HUES48 (cell line): ENCODE data around the gene DMAP1.
A peak's percentile ranks its signal among the peaks of the same experiment; 100 is the strongest.

ENCODE experiments used
- H3K27ac ChIP-seq: one replicate; pipeline ENCODE4 v1.7.0; 2013; ENCODE audit warnings: low read depth, low read length, inconsistent platforms
- H3K27me3 ChIP-seq: 2 replicates; pipeline ENCODE4 v1.6.1; 2013; ENCODE audit warnings: mild to moderate bottlenecking, low read length; ENCODE audit not compliant: control insufficient read depth, insufficient read depth
- H3K36me3 ChIP-seq: 2 replicates; pipeline ENCODE4 v1.6.1; 2013; ENCODE audit warnings: low read length; ENCODE audit not compliant: control insufficient read depth, insufficient read depth
- H3K4me1 ChIP-seq: 2 replicates; pipeline ENCODE4 v1.6.1; 2013; ENCODE audit warnings: mild to moderate bottlenecking, low read length; ENCODE audit not compliant: control insufficient read depth, insufficient read depth
- H3K4me3 ChIP-seq: 2 replicates; pipeline ENCODE4 v1.5.1; 2013; ENCODE audit warnings: mild to moderate bottlenecking, low read depth, low read length
- H3K9ac ChIP-seq: 2 replicates; pipeline ENCODE4 v1.6.1; 2013; ENCODE audit warnings: mild to moderate bottlenecking, low read depth, low read length, moderate library complexity
- H3K9me3 ChIP-seq: 2 replicates; pipeline ENCODE4 v1.6.1; 2013; ENCODE audit warnings: low read length; ENCODE audit not compliant: control insufficient read depth, insufficient read depth

Gene DMAP1

GRCh38 chr1:44228218-44228617, 14.9 kb downstream of the DMAP1 start:
- H3K4me3 ChIP-seq: no peak overlapping the region
- H3K4me1 ChIP-seq: no peaks in the 10 kb centered on the region
- H3K27ac ChIP-seq: no peak overlapping the region

GRCh38 chr1:44229435-44230167, 16.3 kb downstream of the DMAP1 start:
- Histone ChIP-seq H3K4me3 (no peak overlapping the region), H3K9me3 (peaks cover 25% of the 10 kb centered on the region), H3K36me3 (peaks cover 14% of the 10 kb centered on the region), H3K27me3 (no peaks in the 10 kb centered on the region), H3K27ac (no peak overlapping the region), H3K4me1 (no peaks in the 10 kb centered on the region), H3K9ac (no peak overlapping the region)

More at GRCh38 chr1:44228218-44228617, 14.9 kb downstream of the DMAP1 start:
- peaks cover 14% of the 10 kb centered on the region for H3K36me3 ChIP-seq
- peaks cover 25% of the 10 kb centered on the region for H3K9me3 ChIP-seq
- no peak overlapping the region for H3K9ac ChIP-seq
- H3K27me3 ChIP-seq: no peaks in the 10 kb centered on the region

DNA sequence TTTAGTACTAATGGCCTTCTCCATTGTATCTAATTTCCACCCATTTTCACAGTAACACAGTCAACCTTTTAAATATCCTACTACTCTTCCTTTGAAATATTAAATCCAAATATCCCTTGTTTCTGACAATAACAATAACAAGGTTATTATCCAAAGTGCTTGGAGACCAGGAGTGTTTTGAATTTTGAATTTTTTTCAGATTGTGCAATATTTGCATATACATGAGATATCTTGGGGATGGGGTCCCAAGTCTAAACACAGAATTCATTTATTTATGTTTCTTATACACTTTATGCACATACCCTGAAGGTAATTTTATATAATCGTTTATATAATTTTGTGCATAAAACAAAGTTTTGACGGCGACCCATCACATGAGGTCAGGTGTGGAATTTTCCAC, 17.5 kb downstream of the DMAP1 start:
- Histone ChIP-seq H3K27ac (no peak overlapping the region), H3K4me1 (no peaks in the 10 kb centered on the region), H3K4me3 (no peak overlapping the region), H3K27me3 (no peaks in the 10 kb centered on the region), H3K36me3 (peaks cover 14% of the 10 kb centered on the region), H3K9me3 (peaks cover 17% of the 10 kb centered on the region), H3K9ac (no peak overlapping the region)

DNA sequence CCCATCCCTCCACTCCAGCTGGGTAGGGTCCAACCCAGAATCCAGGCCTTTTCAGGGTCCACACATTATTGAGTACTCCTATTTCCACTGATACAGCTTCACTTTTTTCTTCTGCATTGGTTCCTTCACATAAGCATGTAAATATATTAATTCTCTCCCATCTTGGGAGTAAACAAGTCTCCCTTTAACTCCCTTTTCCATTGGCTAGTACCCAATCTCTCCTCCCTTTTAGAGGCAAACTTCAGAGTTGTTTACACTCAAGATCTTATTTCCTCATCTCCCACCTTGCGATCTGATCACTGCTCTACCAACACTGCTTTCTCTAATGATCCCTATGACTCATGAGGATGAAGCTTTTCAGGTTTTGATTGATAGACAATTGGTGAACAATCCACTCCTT, 20.3 kb downstream of the DMAP1 start:
- peaks cover 14% of the 10 kb centered on the region for H3K36me3 ChIP-seq
- H3K9me3 ChIP-seq: no peaks in the 10 kb centered on the region
- peaks cover 4% of the 10 kb centered on the region; the same call in 1 of the 2 replicates for H3K4me1 ChIP-seq
- H3K4me3 ChIP-seq: no peak overlapping the region
- no peak overlapping the region for H3K9ac ChIP-seq
- no peaks in the 10 kb centered on the region for H3K27me3 ChIP-seq
- H3K27ac ChIP-seq: no peak overlapping the region

DNA sequence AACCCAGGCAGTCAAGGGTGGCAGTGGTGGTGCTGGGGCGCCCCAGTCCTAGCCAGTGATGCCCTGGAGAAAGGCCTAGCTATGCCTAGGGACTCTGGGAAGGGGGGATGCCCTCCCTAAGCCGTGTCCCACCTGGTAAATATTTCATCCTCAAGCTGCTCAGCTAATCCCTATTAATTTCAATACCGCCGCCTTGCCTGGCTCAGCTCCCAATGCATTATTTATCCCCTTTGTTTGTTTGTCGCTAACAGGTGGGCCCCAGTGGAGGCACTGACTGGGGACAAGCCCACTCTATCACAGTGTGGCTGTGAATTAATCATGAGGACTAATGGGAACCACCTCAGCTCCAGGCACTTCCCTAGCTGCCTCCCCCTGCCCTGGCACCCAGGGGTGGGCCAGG, 22.5 kb downstream of the DMAP1 start:
- peaks cover 12% of the 10 kb centered on the region for H3K36me3 ChIP-seq
- H3K27ac ChIP-seq: no peak overlapping the region
- peaks cover 15% of the 10 kb centered on the region for H3K4me1 ChIP-seq
- H3K9ac ChIP-seq: no peak overlapping the region
- no peaks in the 10 kb centered on the region for H3K27me3 ChIP-seq
- H3K9me3 ChIP-seq: no peaks in the 10 kb centered on the region
- H3K4me3 ChIP-seq: no peak overlapping the region

GRCh38 chr1:44236490-44237272, 23.4 kb downstream of the DMAP1 start:
- Histone ChIP-seq H3K27me3 (no peaks in the 10 kb centered on the region), H3K9ac (no peak overlapping the region), H3K4me1 (peaks cover 15% of the 10 kb centered on the region), H3K9me3 (no peaks in the 10 kb centered on the region), H3K27ac (no peak overlapping the region), H3K36me3 (peaks cover 9% of the 10 kb centered on the region), H3K4me3 (no peak overlapping the region)

- Histone ChIP-seq H3K9me3 (no peaks in the 10 kb centered on the region), H3K27me3 (no peaks in the 10 kb centered on the region), H3K9ac (no peak overlapping the region), H3K4me1 (peaks cover 15% of the 10 kb centered on the region), H3K27ac (no peak overlapping the region), H3K36me3 (peaks cover under 1% of the 10 kb centered on the region; the same call in 1 of the 2 replicates), H3K4me3 (no peak overlapping the region)
Measured at GRCh38 chr1:44237721-44238457, 24.6 kb downstream of the DMAP1 start.

GRCh38 chr1:44238660-44239059, 25.4 kb downstream of the DMAP1 start:
- Histone ChIP-seq H3K9ac (no peak overlapping the region), H3K4me1 (peaks cover 15% of the 10 kb centered on the region), H3K36me3 (no peaks in the 10 kb centered on the region), H3K4me3 (no peak overlapping the region), H3K27ac (peak overlapping the region; percentile 5), H3K9me3 (no peaks in the 10 kb centered on the region), H3K27me3 (no peaks in the 10 kb centered on the region)

DNA sequence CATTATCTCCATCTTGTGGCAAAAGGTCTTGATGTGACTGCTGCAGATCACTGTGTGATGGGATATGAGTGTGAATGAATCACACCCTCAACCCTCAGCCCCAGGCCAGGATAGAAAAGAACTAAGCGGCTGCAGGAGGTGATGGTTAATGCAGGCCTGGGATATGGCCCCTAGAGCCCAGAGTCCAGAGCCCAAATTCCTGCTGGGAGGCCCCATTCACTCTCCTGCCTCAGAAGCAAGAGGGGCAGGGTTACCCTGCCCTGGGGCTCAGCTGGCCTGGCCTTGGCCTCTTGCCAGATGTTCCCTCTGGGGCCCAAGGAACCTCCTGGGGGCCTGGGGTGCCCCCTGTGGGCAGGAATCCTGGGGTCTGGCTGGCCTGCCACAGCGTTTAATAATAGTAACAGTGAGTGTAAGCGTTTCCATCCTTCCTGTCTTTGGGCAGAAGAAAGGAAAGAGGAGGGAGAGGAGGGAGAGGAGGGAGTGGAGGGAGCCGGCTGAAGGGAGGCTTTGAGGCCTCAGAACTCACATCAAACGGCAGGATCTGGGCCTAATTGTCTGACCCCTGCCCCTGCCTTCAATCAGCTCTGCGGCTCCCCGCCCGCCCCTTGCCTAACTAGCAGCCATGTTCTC, 26.2 kb downstream of the DMAP1 start:
- H3K27ac ChIP-seq: peak overlapping the region; percentile 52
- H3K4me1 ChIP-seq: peaks cover 15% of the 10 kb centered on the region
- no peak overlapping the region for H3K9ac ChIP-seq
- H3K36me3 ChIP-seq: no peaks in the 10 kb centered on the region; the same call in 1 of the 2 replicates
- no peaks in the 10 kb centered on the region for H3K9me3 ChIP-seq
- H3K4me3 ChIP-seq: no peak overlapping the region
- H3K27me3 ChIP-seq: no peaks in the 10 kb centered on the region

DNA sequence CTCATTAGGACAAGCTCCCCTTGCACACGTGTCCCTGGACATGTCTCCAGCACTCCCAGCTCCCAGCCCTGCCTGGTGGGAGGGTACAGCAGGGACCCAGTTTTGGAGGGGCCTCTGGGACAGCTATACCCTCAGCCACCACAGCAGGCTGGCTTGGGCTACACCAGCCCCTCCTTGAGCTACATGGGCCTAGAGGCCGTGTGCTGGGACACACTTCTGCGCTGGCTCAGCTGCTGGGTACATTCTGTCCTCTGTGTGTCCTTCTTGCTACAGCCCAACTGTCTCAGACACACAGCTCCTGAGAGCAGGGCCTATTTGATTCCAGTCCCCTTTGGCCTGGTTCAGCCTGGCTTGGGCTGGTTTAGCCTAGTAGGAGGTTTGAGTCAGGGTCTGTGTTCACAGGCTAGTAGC, 26.7 kb downstream of the DMAP1 start:
- Histone ChIP-seq H3K4me3 (no peak overlapping the region), H3K9ac (no peak overlapping the region), H3K27me3 (no peaks in the 10 kb centered on the region), H3K27ac (peak overlapping the region; percentile 52), H3K9me3 (no peaks in the 10 kb centered on the region), H3K4me1 (peaks cover 15% of the 10 kb centered on the region), H3K36me3 (no peaks in the 10 kb centered on the region; the same call in 1 of the 2 replicates)
